HG03565 (cell line): ENCODE measurements around the gene ADAMTS16.

ENCODE experiments used
- ATAC-seq: cut with Tn5 transposase; IDR thresholded peaks from one replicate; pipeline ENCODE4 v1.9.1; 2021; ENCODE audit warnings: mild to moderate bottlenecking, moderate library complexity; ENCODE audit not compliant: unreplicated experiment

ADAMTS16 gene

DNA sequence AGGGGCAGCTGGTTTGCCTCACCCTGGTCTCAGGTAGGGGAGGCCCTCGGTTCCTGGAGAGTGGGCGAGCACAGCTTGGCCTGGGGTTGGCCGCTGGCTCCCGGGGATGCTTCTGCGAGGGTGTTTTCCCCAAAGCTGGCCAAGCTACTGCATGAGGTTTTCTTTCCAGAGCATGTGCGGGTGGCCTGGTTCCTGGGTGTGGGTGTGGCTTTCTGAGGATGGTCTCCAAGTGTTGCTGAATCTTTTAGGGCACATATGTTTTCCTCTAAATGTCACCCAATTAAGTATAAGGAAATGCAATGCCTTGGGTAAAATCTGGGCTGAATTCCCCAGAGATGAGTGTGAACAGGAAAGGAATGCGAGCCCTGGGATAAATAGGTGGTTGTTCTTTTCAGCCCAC lies 166.6 kb downstream of the ADAMTS16 start:
- ATAC-seq = no peak

DNA sequence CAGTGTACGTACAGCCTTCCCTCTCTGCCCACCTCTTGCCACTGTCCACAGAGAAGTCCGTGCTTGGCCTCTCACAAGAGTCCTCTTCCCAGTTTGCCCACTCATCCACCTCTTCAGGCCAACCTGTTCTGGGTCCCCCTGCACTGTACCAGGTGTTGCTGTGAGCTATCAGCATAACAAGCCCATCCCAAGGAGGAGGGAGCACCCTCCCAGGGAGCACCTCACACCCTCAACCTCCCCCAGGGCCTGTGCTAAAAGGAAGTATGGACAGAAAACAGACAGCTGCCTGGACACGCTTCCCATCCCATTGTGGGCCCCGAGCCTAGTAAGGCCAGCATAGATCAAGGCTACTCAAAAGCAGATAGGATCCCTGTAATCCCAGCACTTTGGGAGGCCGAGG lies 168.2 kb downstream of the ADAMTS16 start:
- ATAC-seq = no peak

DNA sequence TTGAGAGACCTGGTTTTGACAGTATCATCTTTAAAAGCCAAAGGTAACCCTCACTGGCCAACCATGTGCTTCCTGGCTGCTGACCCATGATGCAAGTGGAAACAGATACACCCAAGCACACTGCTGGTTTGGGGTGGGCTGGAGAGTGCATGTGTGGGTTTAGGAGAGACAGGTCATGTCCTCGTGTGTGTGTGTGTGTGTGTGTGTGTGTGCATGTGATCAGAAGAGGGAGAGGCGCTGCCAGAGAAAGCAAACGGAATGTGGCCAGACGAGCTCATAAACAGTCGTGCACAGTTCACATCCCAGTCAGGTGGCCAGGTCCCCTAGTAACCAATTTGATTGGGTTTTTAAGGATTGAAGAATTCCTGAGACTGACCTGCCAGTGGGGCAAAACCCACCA lies 169.5 kb downstream of the ADAMTS16 start:
- no peak for ATAC-seq

DNA sequence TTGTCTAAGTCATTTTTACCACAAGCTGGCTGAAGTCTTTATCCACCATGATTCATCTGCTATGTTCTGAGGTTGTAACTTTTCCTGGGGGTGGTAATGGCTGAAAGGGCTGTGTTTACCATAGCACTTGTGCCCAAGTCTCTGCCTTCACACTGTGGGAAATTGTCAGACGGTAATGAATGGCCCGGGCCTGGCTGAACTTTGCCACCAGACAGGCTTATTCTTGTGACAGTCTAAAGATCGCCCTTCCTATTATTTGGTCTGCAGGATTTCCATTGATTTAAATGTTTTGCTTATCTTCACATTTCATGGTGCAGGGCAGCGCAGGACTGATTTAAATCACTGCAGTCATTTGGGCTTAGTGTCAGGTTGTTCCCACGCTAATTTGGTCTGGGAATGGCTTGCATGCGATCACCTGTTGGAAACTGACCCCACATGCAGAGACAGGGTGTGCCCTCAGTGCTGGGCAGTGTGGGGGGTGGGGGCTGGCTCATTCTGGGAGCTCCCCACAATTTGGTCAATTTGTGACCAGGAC lies 173.0 kb downstream of the ADAMTS16 start:
- ATAC-seq = no peak

DNA sequence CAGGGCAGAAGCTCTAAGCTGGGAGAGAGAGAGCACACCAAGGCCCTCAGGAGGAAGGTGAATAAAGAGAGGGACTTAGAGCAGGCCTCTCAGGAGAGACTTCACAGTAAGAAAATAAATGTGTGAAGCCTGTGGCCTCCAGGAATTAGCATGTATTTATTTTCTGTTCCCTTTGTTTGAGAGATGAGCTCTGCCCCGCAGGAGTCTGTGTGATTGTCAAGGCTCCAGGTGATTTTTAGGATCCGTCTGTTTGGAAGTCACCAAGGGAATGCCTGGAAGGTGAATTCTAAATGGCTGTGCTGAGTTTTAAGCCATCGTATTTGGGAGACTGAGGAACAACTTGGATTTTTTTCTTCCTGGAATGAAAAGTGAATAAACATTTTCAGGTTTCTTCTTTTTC lies 174.0 kb downstream of the ADAMTS16 start:
- ATAC-seq = no peak

DNA sequence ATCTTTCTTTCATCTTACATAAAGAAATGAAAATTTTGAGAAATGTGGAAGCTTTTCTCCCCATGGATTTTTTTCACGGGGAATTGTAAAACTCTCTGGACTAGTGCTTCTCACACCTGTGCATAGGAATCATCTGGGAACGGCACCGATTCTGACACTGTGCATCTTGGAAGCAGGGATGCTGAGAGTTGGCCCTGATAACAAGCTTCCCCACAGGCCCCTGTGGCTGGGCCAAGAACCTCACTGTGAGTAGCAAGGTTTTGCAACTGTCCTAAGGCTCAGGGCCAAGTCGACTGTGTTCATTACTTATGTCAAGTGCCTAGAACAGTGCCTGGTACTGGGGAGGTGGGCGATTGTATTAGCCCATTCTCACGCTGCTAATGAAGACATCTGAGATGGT lies 174.5 kb downstream of the ADAMTS16 start:
- no peak for ATAC-seq

DNA sequence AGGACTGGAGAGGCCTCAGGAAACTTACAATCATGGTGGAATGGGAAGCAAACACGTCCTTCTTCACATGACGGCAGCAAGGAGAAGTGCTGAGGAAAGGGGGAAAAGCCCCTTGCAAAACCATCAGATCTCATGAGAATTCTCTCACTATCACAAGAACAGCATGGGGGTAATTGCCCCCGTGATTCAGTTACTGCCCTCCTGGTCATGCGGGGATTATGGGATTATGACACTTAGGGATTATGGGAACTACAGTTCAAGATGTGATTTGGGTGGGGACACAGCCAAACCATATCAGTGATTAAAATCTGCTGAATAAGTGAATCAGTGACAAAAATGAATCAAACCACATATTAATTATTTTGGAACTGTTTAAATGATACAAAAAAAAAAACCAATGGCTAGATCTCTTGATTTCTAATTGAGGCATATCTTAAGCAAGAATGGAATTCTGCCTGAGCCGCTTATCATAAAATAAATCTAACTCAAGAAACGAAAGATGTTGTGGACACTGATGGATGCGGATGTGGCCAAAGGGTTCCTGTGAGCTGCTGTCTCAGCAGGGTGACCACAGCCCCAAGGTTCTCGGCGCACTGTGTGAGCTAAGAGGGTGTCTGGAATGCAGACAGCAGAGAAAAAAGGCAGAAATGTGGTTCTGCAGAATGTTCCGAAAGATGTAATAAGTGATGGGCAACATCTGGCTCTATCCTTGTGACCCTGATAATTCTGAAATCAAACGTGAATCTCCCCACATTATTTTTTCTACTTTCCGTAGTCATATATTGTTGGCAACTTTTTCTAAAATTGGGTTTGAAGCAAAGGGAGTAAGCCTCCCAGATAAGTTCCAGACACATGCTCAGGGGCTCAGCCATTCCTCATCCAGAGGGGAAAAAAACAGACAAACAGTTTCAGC lies 175.2 kb downstream of the ADAMTS16 start:
- no peak for ATAC-seq

DNA sequence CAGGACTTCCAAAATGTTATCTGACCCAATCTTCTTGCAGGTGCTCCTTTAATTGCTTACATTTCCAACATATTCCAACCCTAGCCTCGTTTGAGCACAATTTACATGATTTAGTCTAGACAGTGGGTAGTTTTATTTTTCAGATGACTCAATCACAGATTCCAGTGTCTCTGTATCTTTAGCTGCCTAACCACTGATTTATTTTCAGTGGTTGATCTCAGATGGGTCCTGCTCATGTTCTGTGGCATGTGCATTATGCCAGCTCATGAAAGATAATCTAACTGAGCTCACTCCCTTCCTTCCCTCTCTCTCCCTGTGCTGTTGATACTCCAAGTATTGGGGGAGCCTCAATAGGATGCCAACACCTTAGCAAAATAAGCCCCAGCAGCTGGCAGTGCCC lies 176.2 kb downstream of the ADAMTS16 start:
- no peak for ATAC-seq

DNA sequence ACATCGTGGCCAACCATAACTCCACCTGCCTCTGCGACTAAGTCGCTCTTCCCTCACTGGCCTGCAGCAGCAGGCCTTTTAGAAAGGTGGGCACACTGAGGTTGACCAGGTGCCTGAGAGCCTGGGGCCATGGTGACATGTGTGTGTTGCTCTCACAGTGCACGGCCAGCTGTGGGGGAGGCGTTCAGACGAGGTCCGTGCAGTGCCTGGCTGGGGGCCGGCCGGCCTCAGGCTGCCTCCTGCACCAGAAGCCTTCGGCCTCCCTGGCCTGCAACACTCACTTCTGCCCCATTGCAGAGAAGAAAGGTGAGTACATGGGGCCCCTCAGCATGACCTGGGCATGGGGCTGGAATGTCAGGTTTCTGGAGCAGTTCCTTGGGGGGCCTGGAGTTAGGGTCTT lies 177.8 kb downstream of the ADAMTS16 start:
- ATAC-seq = no peak

DNA sequence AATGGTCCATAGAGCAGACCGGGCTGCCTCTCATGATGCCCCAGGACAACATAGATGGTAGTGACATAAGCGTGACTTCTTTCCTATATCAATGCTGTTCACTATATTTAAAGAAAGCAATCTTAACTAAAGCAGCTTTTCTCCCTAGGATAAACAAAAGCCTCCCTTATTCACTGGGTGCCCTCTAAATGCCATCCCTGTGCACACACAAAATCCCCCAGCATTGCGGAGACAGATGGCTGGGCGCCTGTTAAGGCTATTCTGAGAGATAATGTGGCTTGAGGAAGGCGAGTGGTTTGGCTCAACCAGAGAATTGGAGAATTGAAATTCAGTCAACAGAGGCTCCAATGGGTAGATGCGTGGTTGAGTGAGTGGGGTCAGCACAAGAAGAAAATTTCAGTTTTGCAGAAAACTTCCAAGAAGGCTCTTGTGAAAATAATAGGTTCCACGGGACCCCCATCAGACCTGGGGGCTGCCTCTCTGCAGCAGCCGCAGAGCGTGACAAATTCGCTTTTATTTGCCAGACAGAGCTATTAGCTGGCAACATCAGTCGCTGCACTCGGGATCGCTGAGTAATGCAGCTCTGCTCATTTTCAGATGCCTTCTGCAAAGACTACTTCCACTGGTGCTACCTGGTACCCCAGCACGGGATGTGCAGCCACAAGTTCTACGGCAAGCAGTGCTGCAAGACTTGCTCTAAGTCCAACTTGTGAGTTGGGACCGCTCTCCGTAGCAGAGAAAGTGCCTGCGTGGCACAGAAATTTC lies 178.5 kb downstream of the ADAMTS16 start:
- ATAC-seq = no peak

DNA sequence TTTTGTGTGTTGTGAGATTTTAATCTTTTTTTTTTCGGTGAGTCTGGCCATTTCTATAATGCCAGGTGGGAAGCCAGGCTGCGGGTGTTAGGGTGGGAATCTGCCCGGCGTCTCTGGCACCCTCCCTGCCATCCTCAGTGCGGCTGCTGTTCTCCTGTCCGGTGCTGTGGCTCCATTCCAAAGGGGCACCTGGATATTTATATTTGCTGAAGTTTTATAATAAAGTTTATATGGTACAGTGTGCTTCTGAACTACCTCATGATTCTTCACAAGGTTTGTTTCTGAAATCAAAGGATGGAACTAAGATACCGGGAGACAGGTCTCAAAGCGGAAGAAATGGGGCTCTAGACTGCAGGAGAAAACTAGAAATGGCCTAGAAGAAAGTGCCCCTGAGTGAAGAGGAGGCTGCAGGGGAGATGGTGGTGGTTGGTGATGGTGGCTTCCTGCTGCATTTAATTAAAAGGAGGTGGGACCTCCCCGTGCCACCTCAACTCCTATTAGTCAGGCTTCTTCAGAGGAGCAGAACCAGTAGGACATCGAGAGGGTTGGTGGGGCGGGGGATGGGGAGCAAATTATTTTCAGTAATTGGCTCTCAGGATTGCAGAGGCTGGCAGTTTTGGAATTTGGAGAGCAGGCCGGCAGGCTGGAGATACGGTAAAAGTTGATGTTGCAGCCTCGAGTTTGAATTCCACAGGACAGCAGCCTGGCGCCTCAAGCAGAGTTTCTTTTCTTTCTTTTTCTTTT lies 180.1 kb downstream of the ADAMTS16 start:
- no peak for ATAC-seq

DNA sequence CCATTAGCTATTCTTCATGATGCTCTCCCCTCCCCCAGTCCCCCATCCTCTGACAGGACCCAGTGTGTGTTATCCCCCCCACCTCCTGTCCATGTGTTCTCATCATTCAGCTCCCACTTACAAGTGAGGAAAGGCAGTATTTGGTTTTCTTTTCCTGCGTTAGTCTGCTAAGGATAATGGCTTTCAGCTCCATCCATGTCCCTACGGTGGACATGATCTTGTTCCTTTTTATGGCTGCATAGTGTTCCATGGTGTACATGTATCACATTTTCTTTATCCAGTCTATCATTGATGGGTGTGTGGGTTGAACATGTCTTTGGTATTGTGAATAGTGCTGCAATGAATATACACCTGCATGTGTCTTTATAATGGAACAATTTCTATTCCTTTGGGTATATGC lies 181.0 kb downstream of the ADAMTS16 start:
- no peak for ATAC-seq

DNA sequence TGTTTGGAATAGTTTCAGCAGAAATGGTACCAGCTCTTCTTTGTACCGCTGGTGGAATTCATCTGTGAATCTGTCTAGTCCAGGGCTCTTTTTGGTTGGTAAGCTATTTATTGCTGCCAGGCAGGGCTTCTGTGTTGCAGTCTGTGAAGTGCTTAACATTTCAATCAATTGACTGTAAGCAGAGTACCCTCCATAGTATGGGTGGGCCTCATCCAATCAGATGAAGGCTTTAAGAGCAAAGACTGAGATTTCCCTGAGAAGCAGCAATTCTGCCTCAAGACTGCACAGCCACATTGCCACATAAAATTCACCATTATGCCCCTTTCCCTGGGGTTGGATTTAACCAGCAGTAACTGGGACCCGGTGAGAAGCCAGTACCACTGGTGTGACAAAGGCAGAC lies 183.4 kb downstream of the ADAMTS16 start:
- no peak for ATAC-seq

DNA sequence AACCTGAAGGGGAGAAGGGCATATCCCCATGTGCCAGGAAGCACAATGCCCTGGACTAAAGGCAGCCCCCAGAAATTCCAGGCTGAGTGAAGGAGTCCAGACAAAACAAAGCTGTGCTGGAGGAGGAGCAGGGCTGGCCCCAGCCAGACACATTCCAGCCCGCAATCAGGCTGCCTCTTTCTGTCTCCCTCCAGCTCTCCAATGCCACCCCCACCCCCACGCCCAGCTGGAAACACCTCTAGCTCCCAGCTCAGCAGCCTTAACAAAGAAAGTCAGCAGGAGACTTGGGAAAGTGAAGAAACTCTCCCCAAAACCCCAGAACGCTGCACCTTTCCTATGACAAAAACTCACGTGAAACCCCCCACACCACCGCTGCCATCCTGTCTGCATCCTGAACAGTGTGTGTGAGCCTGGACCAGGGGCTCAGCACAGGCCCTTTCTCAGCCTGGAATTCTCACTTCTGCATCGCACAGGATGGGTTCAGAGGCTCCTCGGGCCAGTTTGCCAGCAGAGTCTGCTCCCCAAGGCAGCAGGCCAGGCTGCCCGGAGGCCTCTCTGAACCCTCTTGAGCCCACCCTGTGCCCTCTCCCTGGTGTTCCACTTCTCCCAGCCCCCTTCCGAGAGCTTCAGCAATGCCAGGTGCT lies 186.1 kb downstream of the ADAMTS16 start:
- no peak for ATAC-seq

DNA sequence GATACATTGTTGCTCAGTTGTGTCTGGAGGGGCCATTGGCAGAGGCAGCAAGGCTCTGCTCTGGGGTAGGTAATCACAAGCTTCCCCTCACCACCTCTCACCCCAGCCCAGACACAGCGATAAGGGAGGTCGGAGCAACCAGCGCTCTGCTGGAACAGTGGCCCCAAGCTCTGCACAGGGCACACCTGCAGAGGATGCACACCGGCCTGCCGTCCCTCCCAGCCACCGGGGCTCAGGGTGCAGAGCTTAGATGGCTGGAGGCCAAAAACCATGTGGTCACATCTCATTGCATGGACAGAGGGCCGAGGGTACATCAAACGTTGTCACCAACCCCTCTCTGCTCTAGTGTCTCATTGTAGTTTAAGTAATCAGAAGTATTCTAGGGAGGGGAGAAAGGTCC lies 187.0 kb downstream of the ADAMTS16 start:
- no peak for ATAC-seq

DNA sequence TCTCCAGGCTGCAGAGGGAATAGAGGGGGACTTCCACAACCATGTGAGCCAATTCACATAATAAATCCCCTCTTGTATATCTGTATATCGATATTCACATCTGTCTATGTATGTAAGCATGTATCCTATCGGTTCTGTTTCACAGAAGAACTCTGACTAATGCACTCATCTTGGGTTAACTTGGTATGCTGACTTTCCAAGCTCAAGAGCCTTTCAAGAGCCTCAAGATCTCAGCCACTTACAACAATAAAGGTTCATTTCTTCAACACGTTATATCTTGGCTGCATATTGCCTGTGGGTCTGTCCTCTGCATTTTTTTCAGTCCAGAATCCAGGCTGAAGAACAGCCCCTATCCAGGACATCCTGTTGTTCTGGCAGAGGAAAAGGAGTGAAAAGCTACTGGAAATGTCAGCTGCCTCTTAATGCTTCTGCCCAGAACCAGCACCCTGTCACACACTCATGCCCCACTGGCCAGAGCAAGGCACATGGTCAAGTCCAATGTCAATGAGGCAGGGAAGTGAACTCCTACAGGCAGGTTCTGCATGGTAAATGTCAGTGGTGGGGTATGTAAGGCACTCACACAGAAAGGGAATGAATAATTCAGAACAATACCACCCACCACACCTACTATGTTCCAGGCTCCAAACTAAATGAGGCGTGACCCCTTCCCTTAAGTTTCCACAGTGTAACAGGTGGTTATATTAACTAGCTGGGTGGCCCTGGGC lies 190.8 kb downstream of the ADAMTS16 start:
- no peak for ATAC-seq

DNA sequence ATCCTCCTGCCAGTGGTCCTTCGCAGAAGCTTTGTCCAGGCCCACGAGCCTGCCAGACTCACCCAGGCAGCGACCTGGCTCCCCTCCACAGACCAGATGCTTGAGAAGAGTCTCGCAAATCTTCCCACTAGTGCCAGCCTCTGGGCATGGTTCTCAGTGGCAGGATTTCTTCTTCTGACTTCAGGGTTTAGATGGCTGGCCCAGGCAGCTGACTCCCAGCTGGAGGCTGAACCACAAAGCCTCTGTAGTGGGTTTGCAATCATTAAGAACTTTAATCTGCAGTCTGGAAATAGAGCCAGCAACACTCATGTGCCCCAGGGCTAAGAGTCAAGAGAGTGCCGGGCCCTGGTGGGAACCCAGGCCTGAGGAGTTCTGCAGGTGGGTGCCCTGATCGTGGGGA lies 191.7 kb downstream of the ADAMTS16 start:
- no peak for ATAC-seq

DNA sequence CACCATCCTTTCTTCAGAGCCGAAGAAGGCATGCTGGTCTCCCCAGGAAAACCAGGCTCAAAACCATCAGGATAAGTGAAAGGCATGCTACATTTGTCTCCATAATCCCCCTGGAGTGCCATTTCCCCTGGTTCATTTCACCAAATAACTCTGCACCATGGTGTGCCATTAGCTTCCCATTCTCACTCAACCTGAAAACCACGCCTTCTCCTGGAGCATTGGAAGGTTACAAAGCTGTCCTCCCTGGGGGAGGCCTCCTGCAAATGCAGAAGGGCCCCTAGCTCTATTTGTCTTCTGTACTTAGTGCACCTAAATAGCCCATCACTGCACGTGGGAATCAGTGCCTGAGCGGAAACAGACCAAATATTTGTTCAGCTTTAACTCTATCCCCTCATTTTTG lies 192.2 kb downstream of the ADAMTS16 start:
- no peak for ATAC-seq

DNA sequence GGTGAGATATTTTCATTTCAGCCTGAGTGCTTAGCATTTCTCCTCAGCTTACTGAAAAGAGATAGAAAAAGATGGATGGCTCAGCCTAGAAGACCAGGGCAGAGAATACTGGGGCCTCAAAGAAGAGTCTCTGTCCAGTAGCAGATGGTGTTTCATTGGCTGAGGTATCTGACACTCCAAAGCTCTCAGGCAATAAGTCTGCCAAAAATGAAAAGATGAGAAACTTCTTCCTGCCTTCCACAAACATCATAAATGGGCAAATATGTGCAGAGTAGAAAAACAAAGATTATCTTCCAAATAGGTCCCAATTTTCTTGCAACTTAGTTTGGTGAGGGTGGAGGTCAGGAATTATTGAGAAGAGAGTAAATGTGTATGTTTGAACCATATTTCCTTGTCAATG lies 195.0 kb downstream of the ADAMTS16 start:
- ATAC-seq = no peak

DNA sequence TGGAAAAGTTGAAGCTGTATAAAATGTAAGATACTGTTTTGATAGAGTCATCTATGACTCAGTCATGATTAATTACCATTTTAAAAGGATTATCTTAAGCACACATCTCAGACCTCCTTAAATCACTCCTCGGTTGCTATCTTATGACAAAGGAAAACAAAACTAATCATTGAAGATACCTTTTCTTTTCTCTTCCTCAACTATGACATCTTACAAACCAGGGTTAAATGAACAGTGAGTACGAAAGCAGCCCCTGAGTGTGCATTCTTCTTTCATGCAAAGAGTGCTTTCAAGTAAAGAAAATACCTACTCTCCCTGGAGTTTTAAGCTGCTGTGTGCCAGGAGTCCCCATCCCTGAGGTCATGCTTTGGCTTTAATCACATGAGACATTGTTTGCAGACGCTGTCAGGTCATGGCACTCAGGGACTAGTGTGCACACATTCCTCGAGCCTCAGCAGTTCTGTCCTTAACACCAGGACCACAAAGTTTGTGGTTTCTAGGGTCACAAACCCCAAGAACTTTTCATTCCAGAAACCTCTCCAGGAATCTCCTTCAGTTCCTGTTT lies 195.7 kb downstream of the ADAMTS16 start:
- no peak for ATAC-seq
